ENCODE results near the gene LIX1. TPM values are rescaled to one million over a fixed set of nuclear protein-coding genes. Genes with fewer than 3 reads are reported as not detected.
"Not testable (repeated sequence)": the region's sequence is repeated elsewhere in the genome, so short reads cannot be mapped to it uniquely, and the experiment has no call there.

LIX1 gene
- total and polyA plus RNA-seq, 2 donors (not counting 1 experiment from before 2014, with no cell fraction given): not detected

- Histone ChIP-seq H3K4me3 (replicated peaks in 1 of 4; ENCODE audit: control extremely low read depth in 1 of 4, insufficient read depth in 1 of 4, low read depth in 3 of 4, low read length in 4 of 4) (no peak overlapping the region), H4K20me1 (ENCODE audit: control insufficient read depth, extremely low read depth, insufficient read depth, low read length) (no peaks in the 10 kb centered on the region), H3K4me2 (ENCODE audit: extremely low read depth, insufficient read depth, low read length) (no peak overlapping the region), H3K9me3 (ENCODE audit: control insufficient read depth, insufficient read depth, low read depth, low read length) (no peaks in the 10 kb centered on the region), H3K9ac (ENCODE audit: insufficient read depth, low read length) (no peak overlapping the region), H2AFZ (ENCODE audit: low read length) (no peak overlapping the region), H3K4me1 (ENCODE audit: control insufficient read depth, extremely low read depth, insufficient read depth, low read length) (no peaks in the 10 kb centered on the region), H3K27me3 (ENCODE audit: control insufficient read depth, insufficient read depth, low read length) (no peaks in the 10 kb centered on the region), H3K79me2 (ENCODE audit: control insufficient read depth, insufficient read depth, low read length) (no peaks in the 10 kb centered on the region), H3K36me3 (ENCODE audit: control insufficient read depth, insufficient read depth, low read length) (no peaks in the 10 kb centered on the region), H3K27ac (ENCODE audit: insufficient read depth, low read length) (no peak overlapping the region)
- no peak for DNase-seq (ENCODE audit: low read depth in 2 of 2)
- TF ChIP-seq EZH2 (IDR thresholded peaks at IDR 0.05; ENCODE audit: low read length, missing control alignments) (no peak), CTCF (conservative IDR thresholded peaks at IDR 0.05 in 1 of 2, IDR thresholded peaks at IDR 0.05 in 1 of 2; ENCODE audit: low read depth in 1 of 2, low read length in 2 of 2) (no peak)
These were observed 1.3 kb upstream of the LIX1 start for GRCh38 chr5:97143704-97144103.

GRCh38 chr5:97141539-97141938, 872 bp downstream of the LIX1 start:
- Histone ChIP-seq H2AFZ (ENCODE audit: low read length) (no peak overlapping the region), H3K4me2 (ENCODE audit: extremely low read depth, insufficient read depth, low read length) (no peak overlapping the region), H3K36me3 (ENCODE audit: control insufficient read depth, insufficient read depth, low read length) (no peaks in the 10 kb centered on the region), H3K9me3 (ENCODE audit: control insufficient read depth, insufficient read depth, low read depth, low read length) (no peaks in the 10 kb centered on the region), H3K9ac (ENCODE audit: insufficient read depth, low read length) (no peak overlapping the region), H3K27ac (ENCODE audit: insufficient read depth, low read length) (no peak overlapping the region), H3K79me2 (ENCODE audit: control insufficient read depth, insufficient read depth, low read length) (no peaks in the 10 kb centered on the region), H3K4me3 (replicated peaks in 1 of 4; ENCODE audit: control extremely low read depth in 1 of 4, insufficient read depth in 1 of 4, low read depth in 3 of 4, low read length in 4 of 4) (no peak overlapping the region), H4K20me1 (ENCODE audit: control insufficient read depth, extremely low read depth, insufficient read depth, low read length) (no peaks in the 10 kb centered on the region), H3K4me1 (ENCODE audit: control insufficient read depth, extremely low read depth, insufficient read depth, low read length) (no peaks in the 10 kb centered on the region), H3K27me3 (ENCODE audit: control insufficient read depth, insufficient read depth, low read length) (no peaks in the 10 kb centered on the region)
- TF ChIP-seq CTCF (conservative IDR thresholded peaks at IDR 0.05 in 1 of 2, IDR thresholded peaks at IDR 0.05 in 1 of 2; ENCODE audit: low read depth in 1 of 2, low read length in 2 of 2): no peak
- DNase-seq (ENCODE audit: low read depth in 2 of 2): no peak

GRCh38 chr5:97141031-97141430, 1.4 kb downstream of the LIX1 start:
- no peak overlapping the region for H3K27ac ChIP-seq (ENCODE audit: insufficient read depth, low read length)
- H3K4me2 ChIP-seq (ENCODE audit: extremely low read depth, insufficient read depth, low read length): no peak overlapping the region
- no peaks in the 10 kb centered on the region for H4K20me1 ChIP-seq (ENCODE audit: control insufficient read depth, extremely low read depth, insufficient read depth, low read length)
- TF ChIP-seq CTCF (conservative IDR thresholded peaks at IDR 0.05 in 1 of 2, IDR thresholded peaks at IDR 0.05 in 1 of 2; ENCODE audit: low read depth in 1 of 2, low read length in 2 of 2) (no peak), EZH2 (IDR thresholded peaks at IDR 0.05; ENCODE audit: low read length, missing control alignments) (no peak)
- H2AFZ ChIP-seq (ENCODE audit: low read length): no peak overlapping the region
- no peak for DNase-seq (ENCODE audit: low read depth in 2 of 2)
- H3K9ac ChIP-seq (ENCODE audit: insufficient read depth, low read length): no peak overlapping the region
- H3K4me1 ChIP-seq (ENCODE audit: control insufficient read depth, extremely low read depth, insufficient read depth, low read length): no peaks in the 10 kb centered on the region
- no peaks in the 10 kb centered on the region for H3K36me3 ChIP-seq (ENCODE audit: control insufficient read depth, insufficient read depth, low read length)
- H3K27me3 ChIP-seq (ENCODE audit: control insufficient read depth, insufficient read depth, low read length): no peaks in the 10 kb centered on the region
- H3K79me2 ChIP-seq (ENCODE audit: control insufficient read depth, insufficient read depth, low read length): no peaks in the 10 kb centered on the region
- H3K4me3 ChIP-seq (replicated peaks in 1 of 4; ENCODE audit: control extremely low read depth in 1 of 4, insufficient read depth in 1 of 4, low read depth in 3 of 4, low read length in 4 of 4): no peak overlapping the region
- H3K9me3 ChIP-seq (ENCODE audit: control insufficient read depth, insufficient read depth, low read depth, low read length): no peaks in the 10 kb centered on the region

GRCh38 chr5:97140250-97140649, 2.2 kb downstream of the LIX1 start:
- H3K36me3 ChIP-seq (ENCODE audit: control insufficient read depth, insufficient read depth, low read length); H3K4me2 ChIP-seq (ENCODE audit: extremely low read depth, insufficient read depth, low read length); H3K27ac ChIP-seq (ENCODE audit: insufficient read depth, low read length); H2AFZ ChIP-seq (ENCODE audit: low read length); H3K9ac ChIP-seq (ENCODE audit: insufficient read depth, low read length); H3K4me3 ChIP-seq (replicated peaks in 1 of 4; ENCODE audit: control extremely low read depth in 1 of 4, insufficient read depth in 1 of 4, low read depth in 3 of 4, low read length in 4 of 4); H3K4me1 ChIP-seq (ENCODE audit: control insufficient read depth, extremely low read depth, insufficient read depth, low read length); DNase-seq (ENCODE audit: low read depth in 2 of 2); H4K20me1 ChIP-seq (ENCODE audit: control insufficient read depth, extremely low read depth, insufficient read depth, low read length); H3K79me2 ChIP-seq (ENCODE audit: control insufficient read depth, insufficient read depth, low read length); H3K27me3 ChIP-seq (ENCODE audit: control insufficient read depth, insufficient read depth, low read length); H3K9me3 ChIP-seq (ENCODE audit: control insufficient read depth, insufficient read depth, low read depth, low read length): not testable (repeated sequence)
